AG09309 (cell line): ENCODE data around the gene TMBIM1.

Source experiments
- DNase-seq: peaks from one replicate; pipeline ENCODE4 v3.0.0-alpha.2; 2010; ENCODE audit warnings: low read depth
- H3K4me3 ChIP-seq: 2 replicates; pipeline ENCODE4 v1.5.1; 2011; ENCODE audit warnings: mild to moderate bottlenecking, low read depth, low read length, moderate library complexity; ENCODE audit not compliant: control insufficient read depth
- TF ChIP-seq, protein P1 (sequence below): IDR thresholded peaks from 2 replicates; pipeline ENCODE4 v1.5.1; 2011; ENCODE audit warnings: mild to moderate bottlenecking, low read depth, low read length, inconsistent platforms; ENCODE audit not compliant: insufficient read depth, control insufficient read depth; ENCODE audit errors: missing control alignments

TMBIM1 gene

DNA sequence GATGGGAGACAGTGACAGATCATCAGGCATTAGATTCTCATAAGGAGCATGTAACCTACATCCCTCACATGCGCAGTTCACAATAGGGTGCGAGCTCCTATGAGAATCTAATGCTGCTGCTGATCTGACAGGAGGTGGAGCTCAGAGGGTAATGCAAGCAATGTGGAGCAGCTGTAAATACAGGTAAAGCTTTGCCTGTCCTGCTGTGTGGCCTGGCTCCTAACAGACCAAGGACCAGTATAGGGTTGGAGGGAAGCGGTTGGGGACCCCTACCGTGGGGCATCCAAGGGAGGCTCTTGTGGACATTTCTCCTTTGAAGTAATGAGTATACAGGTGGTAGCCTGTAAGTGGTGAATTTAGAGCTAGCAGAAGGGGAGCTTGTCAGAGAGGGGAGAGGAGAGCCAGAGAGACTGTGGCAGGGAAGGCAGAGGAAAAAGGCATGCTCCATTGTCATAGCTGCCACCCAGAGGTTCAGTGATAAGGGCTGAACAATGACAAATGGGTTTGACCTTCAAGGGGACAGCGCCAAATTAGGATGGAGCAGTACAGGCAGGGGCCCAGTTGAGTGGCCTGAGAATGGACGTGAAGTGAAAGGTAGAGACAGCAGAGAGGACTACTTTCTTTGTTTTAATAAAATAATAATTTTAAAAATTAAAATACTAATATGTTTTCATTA is 15.2 kb upstream of the TMBIM1 start:
- H3K4me3 ChIP-seq: no peak overlapping the region
- no peak for DNase-seq
- TF ChIP-seq, protein P1, sequence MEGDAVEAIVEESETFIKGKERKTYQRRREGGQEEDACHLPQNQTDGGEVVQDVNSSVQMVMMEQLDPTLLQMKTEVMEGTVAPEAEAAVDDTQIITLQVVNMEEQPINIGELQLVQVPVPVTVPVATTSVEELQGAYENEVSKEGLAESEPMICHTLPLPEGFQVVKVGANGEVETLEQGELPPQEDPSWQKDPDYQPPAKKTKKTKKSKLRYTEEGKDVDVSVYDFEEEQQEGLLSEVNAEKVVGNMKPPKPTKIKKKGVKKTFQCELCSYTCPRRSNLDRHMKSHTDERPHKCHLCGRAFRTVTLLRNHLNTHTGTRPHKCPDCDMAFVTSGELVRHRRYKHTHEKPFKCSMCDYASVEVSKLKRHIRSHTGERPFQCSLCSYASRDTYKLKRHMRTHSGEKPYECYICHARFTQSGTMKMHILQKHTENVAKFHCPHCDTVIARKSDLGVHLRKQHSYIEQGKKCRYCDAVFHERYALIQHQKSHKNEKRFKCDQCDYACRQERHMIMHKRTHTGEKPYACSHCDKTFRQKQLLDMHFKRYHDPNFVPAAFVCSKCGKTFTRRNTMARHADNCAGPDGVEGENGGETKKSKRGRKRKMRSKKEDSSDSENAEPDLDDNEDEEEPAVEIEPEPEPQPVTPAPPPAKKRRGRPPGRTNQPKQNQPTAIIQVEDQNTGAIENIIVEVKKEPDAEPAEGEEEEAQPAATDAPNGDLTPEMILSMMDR: no peak

DNA sequence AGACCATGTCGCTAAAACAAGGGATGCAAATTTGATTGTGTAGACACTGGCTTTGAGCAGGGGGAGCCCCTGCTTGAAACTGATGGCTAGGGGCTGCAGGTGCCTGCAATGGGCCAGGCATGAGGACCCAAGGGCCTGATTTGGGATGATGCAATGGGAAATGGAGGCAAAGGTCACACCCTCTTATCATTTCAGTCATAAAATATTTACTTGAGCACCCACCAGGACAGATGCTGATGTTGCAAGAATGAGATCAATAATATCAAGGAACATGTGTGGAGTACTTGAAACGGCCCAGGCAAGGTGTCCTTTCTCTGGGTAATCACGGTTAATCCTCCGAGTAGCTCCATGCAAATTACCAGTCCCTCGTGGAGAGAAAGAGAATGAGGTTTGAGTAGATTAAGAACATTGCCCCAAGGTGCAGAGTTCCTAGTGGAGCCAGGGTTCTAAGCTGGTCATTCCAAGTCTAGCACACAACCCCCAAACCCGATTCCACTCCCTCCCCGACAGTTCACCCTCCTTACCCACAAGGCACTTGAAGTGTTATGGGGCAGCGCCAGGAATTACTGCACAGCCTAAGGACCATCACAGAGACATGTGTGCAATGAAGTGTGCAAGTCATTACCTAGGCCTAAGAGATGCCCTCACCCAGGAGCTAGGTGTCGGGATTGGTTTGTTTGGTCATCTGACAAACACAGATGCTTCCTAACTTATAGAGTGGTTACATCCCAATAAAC is 14.0 kb upstream of the TMBIM1 start:
- TF ChIP-seq, protein P1: no peak
- H3K4me3 ChIP-seq: no peak overlapping the region
- no peak for DNase-seq

DNA sequence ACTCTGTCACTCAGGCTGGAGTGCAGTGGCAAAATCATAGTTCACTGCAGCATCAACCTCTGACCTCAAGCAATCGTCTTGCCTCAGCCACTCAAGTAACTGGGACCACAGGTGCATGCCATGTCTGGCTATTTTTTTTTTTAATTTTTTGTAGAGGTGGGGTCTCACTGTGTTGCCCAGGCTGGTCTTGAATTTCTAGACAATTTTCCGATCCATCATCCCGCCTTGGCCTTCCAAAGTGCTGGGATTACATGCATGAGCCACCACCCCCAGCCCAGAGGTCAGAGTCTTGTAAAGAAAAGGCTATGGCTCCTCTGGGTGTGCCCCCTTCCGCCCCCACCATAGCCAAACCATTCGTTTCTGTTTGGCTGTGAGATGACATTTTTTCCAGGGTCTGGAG is 13.1 kb upstream of the TMBIM1 start:
- TF ChIP-seq, protein P1: no peak
- no peak overlapping the region for H3K4me3 ChIP-seq
- DNase-seq: no peak

DNA sequence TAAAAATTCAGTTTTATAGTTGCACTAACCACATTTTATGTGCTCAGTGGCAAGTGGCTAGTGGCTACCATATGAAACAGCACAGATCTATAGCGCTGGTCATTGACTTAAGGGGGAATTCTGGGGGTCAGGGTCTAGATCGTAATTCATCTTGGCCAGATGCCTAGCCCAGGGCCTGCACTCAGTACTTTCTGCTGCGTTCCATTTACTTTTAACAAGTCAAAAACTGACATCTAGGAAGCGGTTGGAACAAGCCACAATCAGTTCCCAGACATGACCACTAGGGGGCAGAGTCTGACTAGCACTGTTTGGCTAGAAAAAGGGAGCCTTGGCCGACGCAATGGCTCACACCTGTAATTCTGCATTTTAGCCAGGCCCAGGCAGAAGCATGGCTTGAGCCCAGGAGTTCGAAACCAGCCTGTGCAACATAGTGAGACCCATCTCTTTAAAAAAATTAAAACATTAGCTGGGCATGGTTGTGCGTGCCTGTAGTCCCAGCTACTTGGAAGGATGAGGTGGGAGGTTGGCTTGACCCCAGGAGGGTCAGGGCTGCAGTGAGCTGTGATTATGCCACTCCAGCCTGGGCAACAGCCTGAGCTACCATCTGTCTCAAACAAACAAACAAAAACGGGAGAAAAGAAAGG is 9.0 kb upstream of the TMBIM1 start:
- TF ChIP-seq, protein P1: peak; percentile 91
- no peak for DNase-seq
- no peak overlapping the region for H3K4me3 ChIP-seq

DNA sequence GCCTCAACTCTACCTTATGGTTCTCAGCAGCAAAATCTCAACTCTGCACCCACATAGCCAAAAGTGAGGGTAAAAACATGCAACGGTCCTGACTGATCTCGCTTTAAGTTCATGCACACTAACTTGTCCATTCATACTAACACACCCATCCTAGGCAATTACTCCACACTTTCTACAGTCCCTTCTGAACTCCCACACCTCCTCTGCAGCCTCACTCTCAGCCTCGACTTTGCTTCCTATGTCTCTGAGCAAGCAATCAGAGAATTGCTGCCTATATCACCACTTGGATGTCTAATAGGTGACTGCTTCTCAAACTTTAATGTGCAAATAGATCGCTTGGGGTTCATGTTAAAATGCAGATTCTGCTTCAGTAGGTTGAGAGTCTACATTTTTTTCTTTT is 7.8 kb upstream of the TMBIM1 start:
- TF ChIP-seq, protein P1: no peak
- no peak overlapping the region for H3K4me3 ChIP-seq
- no peak for DNase-seq

DNA sequence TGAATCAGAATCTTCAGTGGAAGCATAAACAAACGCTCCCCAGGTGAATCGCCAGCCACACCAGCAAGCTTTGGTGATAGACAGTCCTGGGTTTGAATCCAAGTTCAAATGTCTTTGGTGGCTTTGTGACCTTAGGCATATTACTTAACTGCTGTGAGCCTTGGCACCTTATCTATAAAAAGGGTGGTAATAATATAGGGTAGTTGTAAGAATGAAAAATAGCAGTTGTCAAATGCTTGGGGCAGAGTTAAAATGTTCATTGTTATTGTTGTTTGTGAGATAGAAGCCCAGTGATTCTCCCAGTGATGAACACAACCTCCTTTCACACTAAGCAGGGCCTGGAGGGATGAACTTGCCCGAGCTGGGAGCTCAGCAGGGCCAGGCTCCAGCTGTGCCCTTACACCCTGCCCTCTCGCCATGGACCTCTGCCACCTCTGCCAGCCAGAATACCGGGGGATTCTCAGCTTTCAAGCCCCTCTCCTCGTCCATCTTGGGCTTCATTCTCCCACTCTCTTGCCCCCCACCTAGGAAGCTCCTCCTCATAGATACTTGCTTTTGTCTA is 6.1 kb upstream of the TMBIM1 start:
- TF ChIP-seq, protein P1: no peak
- no peak overlapping the region for H3K4me3 ChIP-seq
- DNase-seq: no peak
